HEK293 (cell line): ENCODE measurements around the gene GTPBP4.

Experiments used
- CTCF ChIA-PET: fragments of 350-600 bp; formaldehyde crosslinking; extraction: SDS; loops from one replicate; lab custom pipeline; 2021; ENCODE audit warnings: antibody characterized with exemption; lab: Yijun Ruan, JAX
- POLR2A ChIA-PET: fragments of 300-600 bp; formaldehyde crosslinking; extraction: SDS; loops from one replicate; lab custom pipeline; 2020; ENCODE audit warnings: antibody characterized with exemption, inconsistent platforms; lab: Yijun Ruan, JAX
- H3K27ac ChIP-seq: fragments of 200-500 bp; sonication (Bioruptor generic); 2 replicates; pipeline ENCODE4 v1.5.1; 2014; ENCODE audit warnings: low read depth, low read length, control low read depth, inconsistent platforms; ENCODE audit errors: extremely low read depth
- H3K36me3 ChIP-seq, 2 experiments: fragments of 200-500 bp in 1 of 2; sonication (Bioruptor generic) in 1 of 2; 1 replicate in 1 of 2; 2 replicates in 1 of 2; pipeline ENCODE4 v1.5.1; 2014 to 2017; ENCODE audit warnings: inconsistent platforms in 2 of 2, low read length in 2 of 2; ENCODE audit not compliant: control insufficient read depth in 2 of 2, insufficient read depth in 1 of 2
- H3K4me1 ChIP-seq: fragments of 200-500 bp; sonication (Bioruptor generic); 2 replicates; pipeline ENCODE4 v1.5.1; 2014; ENCODE audit warnings: mild to moderate bottlenecking, low read length, inconsistent platforms; ENCODE audit not compliant: control insufficient read depth, insufficient read depth
- H3K4me3 ChIP-seq: 2 replicates; pipeline ENCODE4 v1.5.1; 2011; ENCODE audit warnings: low read depth, mild to moderate bottlenecking, control low read depth, low read length, moderate library complexity
- H3K9me3 ChIP-seq: fragments of 200-500 bp; sonication (Bioruptor generic); 2 replicates; pipeline ENCODE4 v1.5.1; 2014; ENCODE audit warnings: low read depth, low read length, inconsistent platforms; ENCODE audit not compliant: control insufficient read depth, insufficient read depth
- GLIS2 ChIP-seq: fragments of 450-650 bp; formaldehyde crosslinking; IDR thresholded peaks from 2 replicates; pipeline ENCODE4 v1.5.1; 2016; ENCODE audit warnings: missing biosample characterization, missing genetic modification characterization
- TRIM28 ChIP-seq: IDR thresholded peaks from 2 replicates; pipeline ENCODE4 v1.6.1; 2011; ENCODE audit warnings: low read length, control low read depth, borderline replicate concordance
- ZBTB8A ChIP-seq: fragments of 450-650 bp; formaldehyde crosslinking; IDR thresholded peaks from 2 replicates; pipeline ENCODE4 v1.5.1; 2016; ENCODE audit warnings: missing biosample characterization, missing genetic modification characterization
- ZFP41 ChIP-seq: fragments of 450-650 bp; formaldehyde crosslinking; IDR thresholded peaks from 2 replicates; pipeline ENCODE4 v1.5.1; 2016; ENCODE audit warnings: missing biosample characterization, missing genetic modification characterization, borderline replicate concordance
- ZNF155 ChIP-seq: fragments of 450-650 bp; formaldehyde crosslinking; IDR thresholded peaks from 2 replicates; pipeline ENCODE4 v1.5.1; 2016; ENCODE audit warnings: missing biosample characterization, missing genetic modification characterization
- ZNF175 ChIP-seq: fragments of 450-650 bp; formaldehyde crosslinking; IDR thresholded peaks from 2 replicates; pipeline ENCODE4 v1.5.1; 2016; ENCODE audit warnings: missing biosample characterization, missing genetic modification characterization
- ZNF341 ChIP-seq: fragments of 450-650 bp; formaldehyde crosslinking; IDR thresholded peaks from 2 replicates; pipeline ENCODE4; 2016; ENCODE audit warnings: low read depth, missing biosample characterization, missing genetic modification characterization
- ZNF37A ChIP-seq: fragments of 450-650 bp; IDR thresholded peaks from 2 replicates; pipeline ENCODE4 v1.5.1; 2018; ENCODE audit warnings: missing biosample characterization, missing genetic modification characterization
- ZNF391 ChIP-seq: fragments of 450-650 bp; formaldehyde crosslinking; IDR thresholded peaks from 2 replicates; pipeline ENCODE4 v1.5.1; 2016; ENCODE audit warnings: low read depth, missing biosample characterization, missing genetic modification characterization, borderline replicate concordance
- ZNF510 ChIP-seq: fragments of 450-650 bp; formaldehyde crosslinking; IDR thresholded peaks from 2 replicates; pipeline ENCODE4 v1.5.1; 2018; ENCODE audit warnings: mild to moderate bottlenecking, missing genetic modification characterization, missing biosample characterization; ENCODE audit not compliant: insufficient replicate concordance
- ZNF621 ChIP-seq: fragments of 450-650 bp; formaldehyde crosslinking; IDR thresholded peaks from 2 replicates; pipeline ENCODE4 v1.5.1; 2017; ENCODE audit warnings: missing biosample characterization, missing genetic modification characterization
- ZNF677 ChIP-seq: fragments of 450-650 bp; IDR thresholded peaks from 2 replicates; pipeline ENCODE4 v1.5.0; 2018; ENCODE audit warnings: missing biosample characterization, mild to moderate bottlenecking, missing genetic modification characterization, moderate library complexity
- ZNF791 ChIP-seq: fragments of 450-650 bp; formaldehyde crosslinking; IDR thresholded peaks from 2 replicates; pipeline ENCODE4 v1.5.1; 2016; ENCODE audit warnings: missing biosample characterization, missing genetic modification characterization
- ZNF843 ChIP-seq: fragments of 450-650 bp; formaldehyde crosslinking; IDR thresholded peaks from 2 replicates; pipeline ENCODE4 v1.5.1; 2016; ENCODE audit warnings: missing biosample characterization, missing genetic modification characterization
- TF ChIP-seq, protein P1 (sequence below): fragments of 450-650 bp; formaldehyde crosslinking; IDR thresholded peaks from 2 replicates; pipeline ENCODE4 v1.5.1; 2016; ENCODE audit warnings: missing biosample characterization, missing genetic modification characterization
- TF ChIP-seq, protein P2 (sequence below): fragments of 450-650 bp; formaldehyde crosslinking; IDR thresholded peaks from 2 replicates; pipeline ENCODE4 v1.5.1; 2016; ENCODE audit warnings: missing biosample characterization, missing genetic modification characterization, borderline replicate concordance
- TF ChIP-seq, protein P3 (sequence below): fragments of 450-650 bp; formaldehyde crosslinking; IDR thresholded peaks from 2 replicates; pipeline ENCODE4 v1.5.1; 2016; ENCODE audit warnings: missing biosample characterization, missing genetic modification characterization
- TF ChIP-seq, protein P4 (sequence below): fragments of 450-650 bp; formaldehyde crosslinking; IDR thresholded peaks from 2 replicates; pipeline ENCODE4 v1.5.1; 2016; ENCODE audit warnings: missing biosample characterization, missing genetic modification characterization, low read depth

Gene GTPBP4

DNA sequence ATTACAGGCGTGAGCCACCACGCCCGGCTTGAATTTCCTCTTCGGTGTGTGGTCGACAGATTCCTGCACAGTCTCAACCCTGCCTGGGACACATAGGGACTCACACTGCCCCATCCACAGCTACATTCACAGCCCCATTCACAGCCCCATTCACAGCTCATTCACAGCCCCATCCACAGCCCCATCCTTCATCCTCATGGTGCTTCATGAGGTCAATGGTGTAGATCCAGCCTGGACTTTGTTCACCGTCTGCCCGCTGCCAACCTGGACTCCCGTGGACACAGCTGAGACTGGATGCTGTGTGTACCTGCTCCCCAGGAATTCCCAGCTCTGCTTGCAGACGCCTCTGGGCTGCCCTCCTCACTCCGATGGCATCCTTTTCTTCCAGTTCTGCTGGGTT, 32.2 kb downstream of the GTPBP4 start (continued):
- TF ChIP-seq ZNF621 (no peak), ZNF510 (tag by site-specific recombination) (no peak)
- TF ChIP-seq, protein P1, sequence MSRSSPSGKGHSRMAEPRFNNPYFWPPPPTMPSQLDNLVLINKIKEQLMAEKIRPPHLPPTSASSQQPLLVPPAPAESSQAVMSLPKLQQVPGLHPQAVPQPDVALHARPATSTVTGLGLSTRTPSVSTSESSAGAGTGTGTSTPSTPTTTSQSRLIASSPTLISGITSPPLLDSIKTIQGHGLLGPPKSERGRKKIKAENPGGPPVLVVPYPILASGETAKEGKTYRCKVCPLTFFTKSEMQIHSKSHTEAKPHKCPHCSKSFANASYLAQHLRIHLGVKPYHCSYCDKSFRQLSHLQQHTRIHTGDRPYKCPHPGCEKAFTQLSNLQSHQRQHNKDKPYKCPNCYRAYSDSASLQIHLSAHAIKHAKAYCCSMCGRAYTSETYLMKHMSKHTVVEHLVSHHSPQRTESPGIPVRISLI (tag by site-specific recombination): no peak

DNA sequence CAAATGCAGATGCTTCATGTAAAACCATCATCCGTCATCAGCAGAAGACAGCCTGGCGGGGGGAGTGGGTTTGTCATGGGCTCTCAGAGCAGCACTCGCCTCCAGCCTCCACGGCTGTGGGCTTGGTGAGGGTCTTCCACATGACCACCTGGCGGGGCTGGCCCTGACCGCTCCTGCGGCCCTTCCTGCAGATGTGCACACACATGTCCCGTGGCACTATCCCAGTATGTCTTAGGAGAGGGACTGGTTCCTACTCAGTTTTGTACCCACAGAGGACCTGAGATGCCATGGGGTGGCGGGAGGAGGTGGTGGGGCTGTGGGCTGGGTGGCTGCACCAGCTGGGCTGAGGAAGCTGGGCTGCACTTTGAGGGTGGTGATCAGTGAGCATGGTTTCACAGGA, 32.7 kb downstream of the GTPBP4 start:
- H3K36me3 ChIP-seq: peaks cover 14 to 42% of the 10 kb centered on the region in 2 experiments
- ChIA-PET CTCF (no interaction called here), POLR2A (no interaction called here)

DNA sequence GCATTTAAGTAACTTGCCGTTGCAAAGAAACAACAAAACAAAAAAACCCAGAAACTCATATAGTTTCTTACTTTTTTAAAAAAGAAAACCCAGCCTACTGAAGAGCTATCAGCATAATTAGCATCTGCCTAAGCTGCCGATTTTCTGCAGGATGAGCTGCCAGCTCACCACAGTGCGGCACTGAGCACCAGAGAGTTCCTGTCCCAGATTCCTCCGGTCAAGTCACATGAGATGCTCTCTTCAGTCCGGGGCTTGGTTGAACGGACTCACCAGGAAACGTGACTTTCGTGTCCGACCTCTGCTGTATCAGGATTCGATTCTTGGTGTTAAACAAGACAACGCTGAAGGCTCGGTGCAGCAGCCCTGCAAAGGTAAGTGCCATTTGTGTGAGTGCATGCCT, 34.2 kb downstream of the GTPBP4 start:
- no peak overlapping the region for H3K27ac ChIP-seq
- peaks cover 8 to 27% of the 10 kb centered on the region in 2 experiments for H3K36me3 ChIP-seq
- ChIA-PET POLR2A (interaction anchor here (0.7 kb wide), 1 partner anchor 18 kb away, joined by 3 read pairs; no protein-coding TSS in a partner anchor), CTCF (interaction anchor here (0.7 kb wide), 1 partner anchor 438 kb away, joined by 3 read pairs; no protein-coding TSS in a partner anchor)
- H3K4me1 ChIP-seq: no peaks in the 10 kb centered on the region
- TF ChIP-seq, protein P2, sequence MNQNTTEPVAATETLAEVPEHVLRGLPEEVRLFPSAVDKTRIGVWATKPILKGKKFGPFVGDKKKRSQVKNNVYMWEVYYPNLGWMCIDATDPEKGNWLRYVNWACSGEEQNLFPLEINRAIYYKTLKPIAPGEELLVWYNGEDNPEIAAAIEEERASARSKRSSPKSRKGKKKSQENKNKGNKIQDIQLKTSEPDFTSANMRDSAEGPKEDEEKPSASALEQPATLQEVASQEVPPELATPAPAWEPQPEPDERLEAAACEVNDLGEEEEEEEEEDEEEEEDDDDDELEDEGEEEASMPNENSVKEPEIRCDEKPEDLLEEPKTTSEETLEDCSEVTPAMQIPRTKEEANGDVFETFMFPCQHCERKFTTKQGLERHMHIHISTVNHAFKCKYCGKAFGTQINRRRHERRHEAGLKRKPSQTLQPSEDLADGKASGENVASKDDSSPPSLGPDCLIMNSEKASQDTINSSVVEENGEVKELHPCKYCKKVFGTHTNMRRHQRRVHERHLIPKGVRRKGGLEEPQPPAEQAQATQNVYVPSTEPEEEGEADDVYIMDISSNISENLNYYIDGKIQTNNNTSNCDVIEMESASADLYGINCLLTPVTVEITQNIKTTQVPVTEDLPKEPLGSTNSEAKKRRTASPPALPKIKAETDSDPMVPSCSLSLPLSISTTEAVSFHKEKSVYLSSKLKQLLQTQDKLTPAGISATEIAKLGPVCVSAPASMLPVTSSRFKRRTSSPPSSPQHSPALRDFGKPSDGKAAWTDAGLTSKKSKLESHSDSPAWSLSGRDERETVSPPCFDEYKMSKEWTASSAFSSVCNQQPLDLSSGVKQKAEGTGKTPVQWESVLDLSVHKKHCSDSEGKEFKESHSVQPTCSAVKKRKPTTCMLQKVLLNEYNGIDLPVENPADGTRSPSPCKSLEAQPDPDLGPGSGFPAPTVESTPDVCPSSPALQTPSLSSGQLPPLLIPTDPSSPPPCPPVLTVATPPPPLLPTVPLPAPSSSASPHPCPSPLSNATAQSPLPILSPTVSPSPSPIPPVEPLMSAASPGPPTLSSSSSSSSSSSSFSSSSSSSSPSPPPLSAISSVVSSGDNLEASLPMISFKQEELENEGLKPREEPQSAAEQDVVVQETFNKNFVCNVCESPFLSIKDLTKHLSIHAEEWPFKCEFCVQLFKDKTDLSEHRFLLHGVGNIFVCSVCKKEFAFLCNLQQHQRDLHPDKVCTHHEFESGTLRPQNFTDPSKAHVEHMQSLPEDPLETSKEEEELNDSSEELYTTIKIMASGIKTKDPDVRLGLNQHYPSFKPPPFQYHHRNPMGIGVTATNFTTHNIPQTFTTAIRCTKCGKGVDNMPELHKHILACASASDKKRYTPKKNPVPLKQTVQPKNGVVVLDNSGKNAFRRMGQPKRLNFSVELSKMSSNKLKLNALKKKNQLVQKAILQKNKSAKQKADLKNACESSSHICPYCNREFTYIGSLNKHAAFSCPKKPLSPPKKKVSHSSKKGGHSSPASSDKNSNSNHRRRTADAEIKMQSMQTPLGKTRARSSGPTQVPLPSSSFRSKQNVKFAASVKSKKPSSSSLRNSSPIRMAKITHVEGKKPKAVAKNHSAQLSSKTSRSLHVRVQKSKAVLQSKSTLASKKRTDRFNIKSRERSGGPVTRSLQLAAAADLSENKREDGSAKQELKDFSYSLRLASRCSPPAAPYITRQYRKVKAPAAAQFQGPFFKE (tag by site-specific recombination): no peak
- TF ChIP-seq ZFP41 (no peak), ZNF791 (no peak), ZNF341 (no peak), ZNF391 (tag by site-specific recombination) (no peak), ZNF175 (tag by site-specific recombination) (no peak), ZNF843 (tag by site-specific recombination) (no peak)
- H3K4me3 ChIP-seq: no peak overlapping the region
- no peaks in the 10 kb centered on the region for H3K9me3 ChIP-seq

More for the DNA sequence above, 32.7 kb downstream of the GTPBP4 start:
- no peaks in the 10 kb centered on the region for H3K4me1 ChIP-seq
- no peak for TF ChIP-seq TRIM28
- no peak for TF ChIP-seq GLIS2 (tag by site-specific recombination)
- TF ChIP-seq ZNF677: no peak
- no peak for TF ChIP-seq ZNF155 (tag by site-specific recombination)
- TF ChIP-seq, protein P3, sequence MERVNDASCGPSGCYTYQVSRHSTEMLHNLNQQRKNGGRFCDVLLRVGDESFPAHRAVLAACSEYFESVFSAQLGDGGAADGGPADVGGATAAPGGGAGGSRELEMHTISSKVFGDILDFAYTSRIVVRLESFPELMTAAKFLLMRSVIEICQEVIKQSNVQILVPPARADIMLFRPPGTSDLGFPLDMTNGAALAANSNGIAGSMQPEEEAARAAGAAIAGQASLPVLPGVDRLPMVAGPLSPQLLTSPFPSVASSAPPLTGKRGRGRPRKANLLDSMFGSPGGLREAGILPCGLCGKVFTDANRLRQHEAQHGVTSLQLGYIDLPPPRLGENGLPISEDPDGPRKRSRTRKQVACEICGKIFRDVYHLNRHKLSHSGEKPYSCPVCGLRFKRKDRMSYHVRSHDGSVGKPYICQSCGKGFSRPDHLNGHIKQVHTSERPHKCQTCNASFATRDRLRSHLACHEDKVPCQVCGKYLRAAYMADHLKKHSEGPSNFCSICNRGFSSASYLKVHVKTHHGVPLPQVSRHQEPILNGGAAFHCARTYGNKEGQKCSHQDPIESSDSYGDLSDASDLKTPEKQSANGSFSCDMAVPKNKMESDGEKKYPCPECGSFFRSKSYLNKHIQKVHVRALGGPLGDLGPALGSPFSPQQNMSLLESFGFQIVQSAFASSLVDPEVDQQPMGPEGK (tag by site-specific recombination): no peak
- TF ChIP-seq, protein P4, sequence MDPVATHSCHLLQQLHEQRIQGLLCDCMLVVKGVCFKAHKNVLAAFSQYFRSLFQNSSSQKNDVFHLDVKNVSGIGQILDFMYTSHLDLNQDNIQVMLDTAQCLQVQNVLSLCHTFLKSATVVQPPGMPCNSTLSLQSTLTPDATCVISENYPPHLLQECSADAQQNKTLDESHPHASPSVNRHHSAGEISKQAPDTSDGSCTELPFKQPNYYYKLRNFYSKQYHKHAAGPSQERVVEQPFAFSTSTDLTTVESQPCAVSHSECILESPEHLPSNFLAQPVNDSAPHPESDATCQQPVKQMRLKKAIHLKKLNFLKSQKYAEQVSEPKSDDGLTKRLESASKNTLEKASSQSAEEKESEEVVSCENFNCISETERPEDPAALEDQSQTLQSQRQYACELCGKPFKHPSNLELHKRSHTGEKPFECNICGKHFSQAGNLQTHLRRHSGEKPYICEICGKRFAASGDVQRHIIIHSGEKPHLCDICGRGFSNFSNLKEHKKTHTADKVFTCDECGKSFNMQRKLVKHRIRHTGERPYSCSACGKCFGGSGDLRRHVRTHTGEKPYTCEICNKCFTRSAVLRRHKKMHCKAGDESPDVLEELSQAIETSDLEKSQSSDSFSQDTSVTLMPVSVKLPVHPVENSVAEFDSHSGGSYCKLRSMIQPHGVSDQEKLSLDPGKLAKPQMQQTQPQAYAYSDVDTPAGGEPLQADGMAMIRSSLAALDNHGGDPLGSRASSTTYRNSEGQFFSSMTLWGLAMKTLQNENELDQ (tag by site-specific recombination): no peak
- TF ChIP-seq ZNF37A: no peak
- TF ChIP-seq ZBTB8A: no peak
- H3K27ac ChIP-seq: no peak overlapping the region
- no peaks in the 10 kb centered on the region for H3K9me3 ChIP-seq
- no peak overlapping the region for H3K4me3 ChIP-seq
